HG03558 (cell line): ENCODE data around the gene KIRREL3.

Experiments
- ATAC-seq: cut with Tn5 transposase; IDR thresholded peaks from one replicate; pipeline ENCODE4 v1.9.1; 2021; ENCODE audit warnings: moderate number of reproducible peaks; ENCODE audit not compliant: unreplicated experiment; ENCODE audit errors: extremely low read depth

The KIRREL3 gene

GRCh38 chr11:127000291-127000968 is at the start of gene KIRREL3:
Gene KIRREL3 (minus strand): TSS chr11:127000770.
- ATAC-seq: no peak

- ATAC-seq: no peak
Measured at GRCh38 chr11:127050186-127050585, 49.6 kb upstream of the KIRREL3 start.

- no peak for ATAC-seq
Measured at GRCh38 chr11:127049486-127049885, 48.9 kb upstream of the KIRREL3 start.

DNA sequence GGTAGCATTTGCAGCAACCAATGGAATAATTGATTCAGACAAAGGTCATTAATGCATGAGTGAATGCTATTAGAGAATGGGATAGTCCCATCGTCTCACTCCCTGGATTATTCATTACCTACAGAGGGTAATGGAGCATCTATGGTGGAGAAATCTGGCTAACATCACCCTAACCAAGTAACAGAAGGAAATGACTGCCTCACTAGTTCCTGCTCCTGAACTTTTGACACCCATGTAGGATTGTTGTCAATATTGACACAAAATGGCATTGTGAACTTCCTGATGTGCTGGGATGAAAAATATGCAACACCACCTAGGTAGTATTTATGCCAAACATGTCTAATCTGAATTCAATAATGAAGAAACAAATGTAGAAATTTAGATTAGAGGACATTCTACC is 44.0 kb upstream of the KIRREL3 start:
- no peak for ATAC-seq

DNA sequence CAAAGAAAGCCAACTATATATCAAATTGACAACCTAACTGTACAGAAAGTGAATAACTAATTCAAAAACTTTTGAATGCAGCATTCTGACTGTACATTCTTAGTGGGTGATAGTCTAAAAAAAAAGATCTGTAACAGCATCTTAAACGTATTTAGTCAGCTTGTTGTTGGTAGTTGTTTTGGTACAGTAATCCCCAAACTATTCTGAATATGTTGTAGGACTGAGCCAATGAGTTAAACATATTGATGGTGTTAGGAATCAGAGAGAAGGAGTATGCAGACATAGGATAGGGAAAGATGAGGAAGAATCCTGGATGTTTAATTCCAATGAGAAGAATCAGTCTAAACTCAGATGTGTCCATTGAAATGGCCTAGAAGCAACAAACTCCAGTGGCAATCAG is 41.9 kb upstream of the KIRREL3 start:
- ATAC-seq: no peak

- ATAC-seq: no peak
Measured at GRCh38 chr11:127039591-127039990, 39.0 kb upstream of the KIRREL3 start.

- no peak for ATAC-seq
Measured at GRCh38 chr11:127037596-127037995, 37.0 kb upstream of the KIRREL3 start.

DNA sequence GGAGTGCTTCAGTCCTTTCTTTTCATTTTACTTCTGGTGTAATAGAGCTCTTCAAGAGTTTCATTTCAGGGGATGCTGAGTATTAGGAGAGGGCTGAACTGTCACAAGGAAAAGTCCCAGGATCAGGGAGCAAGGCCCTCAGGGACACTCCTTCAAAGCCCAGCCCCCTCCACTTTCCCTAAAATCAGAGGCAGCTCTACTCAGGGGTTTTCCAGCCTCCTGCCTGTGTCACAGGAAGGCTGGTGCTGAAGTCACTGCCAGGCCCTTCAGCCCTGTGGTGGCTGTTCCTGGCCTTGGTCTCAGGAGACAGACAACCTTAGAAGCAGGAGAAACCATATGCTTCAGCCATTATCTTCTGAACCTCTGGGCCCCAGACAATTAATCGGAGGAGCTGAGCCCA is 36.4 kb upstream of the KIRREL3 start:
- no peak for ATAC-seq

DNA sequence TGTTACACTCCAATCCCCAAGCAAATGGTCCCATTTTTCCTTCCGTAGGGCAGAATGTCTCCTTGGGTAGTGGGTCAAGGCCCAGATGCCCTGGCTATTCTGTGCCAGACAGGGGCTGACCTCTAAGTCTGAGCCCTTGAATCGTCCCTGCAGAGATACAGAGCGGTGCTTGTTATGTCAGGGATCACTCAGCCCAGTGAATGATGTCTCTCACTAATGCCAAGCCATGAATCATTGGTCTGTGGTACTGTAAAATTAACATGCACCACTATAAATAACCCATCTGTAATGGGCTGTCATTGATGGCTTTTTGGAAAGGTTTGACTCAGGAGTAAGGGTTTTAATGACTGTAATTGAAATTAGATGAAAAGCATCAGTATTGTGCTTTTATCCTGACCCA is 35.3 kb upstream of the KIRREL3 start:
- no peak for ATAC-seq

- no peak for ATAC-seq
Measured at GRCh38 chr11:127034973-127035372, 34.4 kb upstream of the KIRREL3 start.

GRCh38 chr11:127028648-127029047 is 28.1 kb upstream of the KIRREL3 start:
- no peak for ATAC-seq

- no peak for ATAC-seq
Measured at GRCh38 chr11:127027789-127028188, 27.2 kb upstream of the KIRREL3 start.

DNA sequence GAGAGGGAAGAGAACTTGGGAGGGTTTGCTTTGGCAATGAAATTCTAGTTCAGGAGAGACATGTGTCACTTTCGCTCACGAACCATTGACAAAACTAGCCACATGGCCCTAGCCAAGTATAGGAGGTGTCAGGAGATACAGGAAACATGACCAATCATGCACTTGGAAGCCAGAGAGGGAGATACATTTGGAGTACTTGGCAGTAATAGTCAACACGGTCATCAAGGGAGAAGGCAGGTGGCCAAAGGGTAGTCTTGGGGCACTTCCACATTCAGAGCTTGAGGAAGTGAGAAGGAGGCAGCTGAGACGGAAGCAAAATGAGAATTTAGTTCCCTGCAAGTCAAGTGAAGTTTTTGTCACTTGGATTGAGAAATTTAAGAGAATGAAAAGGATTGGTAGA is 26.4 kb upstream of the KIRREL3 start:
- ATAC-seq: no peak

DNA sequence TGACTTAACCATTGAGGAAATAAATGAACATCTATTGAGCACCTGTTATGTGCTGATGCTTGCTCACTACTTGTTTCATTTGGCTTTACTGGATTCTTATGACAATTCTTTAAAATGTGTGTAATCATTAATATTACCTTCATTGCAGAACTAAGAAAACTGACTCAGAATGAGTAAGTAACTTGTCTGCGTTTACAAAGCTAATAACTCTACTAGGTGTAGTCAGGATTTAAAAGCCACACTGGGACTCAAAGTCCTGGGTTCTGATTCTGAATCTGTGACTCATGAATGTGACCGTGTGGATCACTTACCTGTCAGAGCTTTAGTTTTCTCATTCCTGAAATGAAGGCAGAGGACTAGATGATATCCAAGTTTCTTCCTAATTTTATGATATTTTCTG is 23.4 kb upstream of the KIRREL3 start:
- no peak for ATAC-seq

GRCh38 chr11:127018683-127019279 is 18.2 kb upstream of the KIRREL3 start:
- no peak for ATAC-seq

DNA sequence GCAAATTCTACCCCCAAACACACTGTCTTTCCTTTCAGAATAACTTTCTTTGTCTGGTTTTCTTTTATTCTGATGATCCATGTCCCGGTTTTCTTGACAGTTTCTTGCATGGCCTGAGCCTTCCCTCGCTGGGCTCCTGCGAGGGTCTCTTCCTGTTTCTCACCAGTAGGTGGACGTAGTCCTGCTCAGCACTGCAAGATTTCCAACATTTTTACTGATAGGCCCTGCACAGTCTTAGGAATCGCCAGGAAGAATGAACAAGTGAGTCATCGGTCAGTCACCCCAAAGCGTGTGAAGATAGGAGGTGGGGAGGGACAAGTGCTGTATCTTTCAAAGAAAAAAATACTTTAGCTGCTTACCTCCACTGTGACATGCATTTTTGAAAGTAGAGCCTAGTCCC is 16.9 kb upstream of the KIRREL3 start:
- no peak for ATAC-seq

- no peak for ATAC-seq
Measured at GRCh38 chr11:127013550-127013949, 13.0 kb upstream of the KIRREL3 start.

- no peak for ATAC-seq
Measured at GRCh38 chr11:127006311-127006710, 5.7 kb upstream of the KIRREL3 start.

GRCh38 chr11:127003260-127003981 is 2.9 kb upstream of the KIRREL3 start:
- ATAC-seq: no peak

GRCh38 chr11:127002669-127003259 is 2.2 kb upstream of the KIRREL3 start:
- ATAC-seq: no peak

GRCh38 chr11:127000981-127001380 is 411 bp upstream of the KIRREL3 start:
- ATAC-seq: no peak
